Chondrocyte (in vitro differentiated cells): ENCODE results near the gene GABPB1. TPM values are rescaled to one million over a fixed set of nuclear protein-coding genes. Genes with fewer than 3 reads are reported as not detected.

ENCODE experiments used
- DNase-seq: peaks from one replicate; pipeline ENCODE4 v3.0.0; 2021; ENCODE audit warnings: mixed read lengths, low spot score
- H3K27ac Mint-ChIP-seq: one replicate; pipeline ENCODE4 v1.8.0; 2021; ENCODE audit warnings: mild to moderate bottlenecking, moderate library complexity, mixed read lengths; ENCODE audit not compliant: unreplicated experiment
- H3K27me3 Mint-ChIP-seq: 2 replicates; pipeline ENCODE4 v1.8.0; 2021; ENCODE audit warnings: low read depth, mixed read lengths
- H3K36me3 Mint-ChIP-seq: 2 replicates; pipeline ENCODE4 v1.8.0; 2021; ENCODE audit warnings: low read depth, mixed read lengths
- H3K4me1 Mint-ChIP-seq: 2 replicates; pipeline ENCODE4 v1.8.0; 2021; ENCODE audit warnings: low read depth, mild to moderate bottlenecking, mixed read lengths
- H3K4me3 Mint-ChIP-seq: one replicate; pipeline ENCODE4 v1.8.0; 2021; ENCODE audit warnings: mild to moderate bottlenecking, moderate library complexity, mixed read lengths; ENCODE audit not compliant: unreplicated experiment
- H3K9me3 Mint-ChIP-seq: 2 replicates; pipeline ENCODE4 v1.8.0; 2021; ENCODE audit warnings: low read depth, mixed read lengths
- total RNA-seq: library from RNA; stranded (reverse); gene quantifications from 3 replicates; pipeline ENCODE4 v1.2.1, GENCODE V29; 2021
- TF ChIP-seq, protein P1 (sequence below): fragments of 200-600 bp; sonication (generic); IDR thresholded peaks from 2 replicates; pipeline ENCODE4 v1.5.0; 2021; ENCODE audit warnings: antibody characterized with exemption, mild to moderate bottlenecking, moderate library complexity

The GABPB1 gene
- total RNA-seq, 1 donor from 2014 or later, result 18.1 TPM

- no peaks in the 10 kb centered on the region for H3K36me3 Mint-ChIP-seq
- no peaks in the 10 kb centered on the region for H3K9me3 Mint-ChIP-seq
- no peak overlapping the region for H3K4me3 Mint-ChIP-seq
- H3K4me1 Mint-ChIP-seq, result no peaks in the 10 kb centered on the region
- no peaks in the 10 kb centered on the region for H3K27me3 Mint-ChIP-seq
- DNase-seq, result no peak
- TF ChIP-seq, protein P1, sequence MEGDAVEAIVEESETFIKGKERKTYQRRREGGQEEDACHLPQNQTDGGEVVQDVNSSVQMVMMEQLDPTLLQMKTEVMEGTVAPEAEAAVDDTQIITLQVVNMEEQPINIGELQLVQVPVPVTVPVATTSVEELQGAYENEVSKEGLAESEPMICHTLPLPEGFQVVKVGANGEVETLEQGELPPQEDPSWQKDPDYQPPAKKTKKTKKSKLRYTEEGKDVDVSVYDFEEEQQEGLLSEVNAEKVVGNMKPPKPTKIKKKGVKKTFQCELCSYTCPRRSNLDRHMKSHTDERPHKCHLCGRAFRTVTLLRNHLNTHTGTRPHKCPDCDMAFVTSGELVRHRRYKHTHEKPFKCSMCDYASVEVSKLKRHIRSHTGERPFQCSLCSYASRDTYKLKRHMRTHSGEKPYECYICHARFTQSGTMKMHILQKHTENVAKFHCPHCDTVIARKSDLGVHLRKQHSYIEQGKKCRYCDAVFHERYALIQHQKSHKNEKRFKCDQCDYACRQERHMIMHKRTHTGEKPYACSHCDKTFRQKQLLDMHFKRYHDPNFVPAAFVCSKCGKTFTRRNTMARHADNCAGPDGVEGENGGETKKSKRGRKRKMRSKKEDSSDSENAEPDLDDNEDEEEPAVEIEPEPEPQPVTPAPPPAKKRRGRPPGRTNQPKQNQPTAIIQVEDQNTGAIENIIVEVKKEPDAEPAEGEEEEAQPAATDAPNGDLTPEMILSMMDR, result no peak
- H3K27ac Mint-ChIP-seq, result no peak overlapping the region
These were observed 97.1 kb downstream of the GABPB1 start for GRCh38 chr15:50257924-50258323.

DNA sequence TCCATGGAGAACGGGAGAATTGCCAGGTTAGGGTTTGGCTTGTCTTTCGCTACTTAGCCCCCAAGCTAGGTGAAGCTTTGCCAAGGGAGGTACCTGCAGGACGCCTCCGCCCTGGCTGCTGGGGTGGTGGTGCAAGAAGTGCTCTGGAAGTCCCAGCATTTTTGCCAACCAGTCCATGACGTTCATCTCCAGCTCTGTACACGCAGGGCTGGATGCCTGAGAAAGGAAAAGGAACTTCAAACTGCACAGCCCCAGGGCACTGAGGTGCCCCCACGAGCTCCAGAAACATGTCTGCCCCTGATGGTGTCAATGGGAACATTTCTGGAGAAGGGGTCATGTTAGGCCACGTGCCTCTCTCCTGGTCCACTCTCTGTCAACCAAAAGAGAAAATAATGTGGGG is 97.7 kb downstream of the GABPB1 start:
- Mint-ChIP-seq H3K27me3 (no peaks in the 10 kb centered on the region), H3K9me3 (no peaks in the 10 kb centered on the region), H3K36me3 (no peaks in the 10 kb centered on the region), H3K4me1 (no peaks in the 10 kb centered on the region), H3K27ac (no peak overlapping the region), H3K4me3 (no peak overlapping the region)
- DNase-seq, result no peak
- TF ChIP-seq, protein P1, result no peak

DNA sequence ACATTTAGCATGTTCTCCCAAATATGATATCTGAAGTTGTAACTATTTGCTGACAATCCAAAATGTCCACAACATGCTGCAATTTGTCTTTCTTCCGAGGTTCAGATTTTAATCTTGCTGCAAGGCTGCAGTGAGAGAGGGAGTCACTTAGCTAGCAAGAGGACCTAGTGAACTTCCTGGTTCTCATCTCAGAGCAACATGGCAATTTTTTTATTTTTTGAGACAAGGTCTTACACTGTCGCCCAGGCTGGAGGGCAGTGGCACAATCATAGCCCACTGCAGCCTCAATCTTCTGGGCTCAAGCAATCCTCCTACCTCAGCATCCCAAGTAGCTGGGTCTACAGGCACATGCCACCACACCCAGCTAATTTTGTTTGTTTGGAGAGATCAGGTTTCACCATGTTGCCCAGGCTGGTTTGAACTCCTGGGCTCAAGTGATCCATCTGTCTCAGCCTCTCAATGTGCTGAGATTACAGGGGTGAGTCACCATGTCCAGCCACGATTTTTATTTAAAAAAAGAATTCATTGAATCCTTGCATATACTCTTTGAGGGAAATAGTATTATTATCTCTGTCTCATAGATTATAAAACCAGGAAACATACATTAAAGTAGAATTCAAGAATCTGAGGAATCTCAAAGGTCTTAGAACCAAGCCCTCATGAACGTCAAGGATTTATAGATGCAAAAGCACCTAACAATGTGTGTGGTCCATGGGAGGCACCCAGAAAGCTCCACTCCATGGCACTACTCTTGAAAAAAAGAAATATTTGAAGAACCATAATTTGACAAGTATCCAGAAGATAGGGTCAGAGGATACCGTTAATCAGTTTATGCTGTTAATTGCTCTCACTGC is 98.6 kb downstream of the GABPB1 start:
- TF ChIP-seq, protein P1, result no peak
- Mint-ChIP-seq H3K9me3 (no peaks in the 10 kb centered on the region), H3K36me3 (no peaks in the 10 kb centered on the region), H3K27me3 (no peaks in the 10 kb centered on the region), H3K4me1 (no peaks in the 10 kb centered on the region), H3K27ac (no peak overlapping the region), H3K4me3 (no peak overlapping the region)
- no peak for DNase-seq

- H3K4me3 Mint-ChIP-seq, result no peak overlapping the region
- no peaks in the 10 kb centered on the region for H3K27me3 Mint-ChIP-seq
- H3K27ac Mint-ChIP-seq, result peak overlapping the region; percentile 12
- no peak for DNase-seq
- H3K9me3 Mint-ChIP-seq, result no peaks in the 10 kb centered on the region
- H3K4me1 Mint-ChIP-seq, result no peaks in the 10 kb centered on the region
- no peaks in the 10 kb centered on the region for H3K36me3 Mint-ChIP-seq
- TF ChIP-seq, protein P1, result no peak
These were observed 102.4 kb downstream of the GABPB1 start for GRCh38 chr15:50252556-50252955.

GRCh38 chr15:50251638-50252182 is 103.3 kb downstream of the GABPB1 start:
- TF ChIP-seq, protein P1, result no peak
- no peak for DNase-seq
- H3K36me3 Mint-ChIP-seq, result no peaks in the 10 kb centered on the region
- H3K27ac Mint-ChIP-seq, result no peak overlapping the region
- no peaks in the 10 kb centered on the region for H3K27me3 Mint-ChIP-seq
- no peaks in the 10 kb centered on the region for H3K4me1 Mint-ChIP-seq
- H3K9me3 Mint-ChIP-seq, result no peaks in the 10 kb centered on the region
- H3K4me3 Mint-ChIP-seq, result no peak overlapping the region
